OCI-LY3 (cell line): ENCODE measurements around the gene RANBP3L.

Source experiments
- H2AFZ ChIP-seq: fragments of 200-600, 300-600 bp; shearing (Covaris generic); 2 replicates; pipeline ENCODE4 v1.6.0; 2014; ENCODE audit warnings: antibody characterized with exemption, low read depth, low read length
- H3K27ac ChIP-seq: fragments of 200-600, 300-600 bp; sonication (generic); 2 replicates; pipeline ENCODE4 v1.5.1; 2014; ENCODE audit warnings: mild to moderate bottlenecking, low read length, moderate library complexity, mixed read lengths
- H3K27me3 ChIP-seq: fragments of 200-600, 300-600 bp; sonication (generic); 2 replicates; pipeline ENCODE4 v1.6.1; 2014; ENCODE audit warnings: low read depth, low read length, mixed read lengths
- H3K36me3 ChIP-seq: fragments of 200-600, 300-600 bp; sonication (generic); replicated peaks from 2 replicates; pipeline ENCODE3; 2014; ENCODE audit warnings: low read depth, low read length, mixed read lengths
- H3K4me1 ChIP-seq: fragments of 300-600, 200-600 bp; sonication (generic); 2 replicates; pipeline ENCODE4 v1.6.1; 2014; ENCODE audit warnings: low read length, mixed read lengths
- H3K4me2 ChIP-seq: fragments of 200-600, 300-600 bp; sonication (generic); 2 replicates; pipeline ENCODE4 v1.6.1; 2014; ENCODE audit warnings: low read length, mixed read lengths
- H3K4me3 ChIP-seq: fragments of 300-600, 200-600 bp; sonication (generic); 2 replicates; pipeline ENCODE4 v1.5.1; 2014; ENCODE audit warnings: antibody characterized with exemption, mild to moderate bottlenecking, low read length, moderate library complexity
- H3K79me2 ChIP-seq: fragments of 300-600, 200-600 bp; shearing (Covaris generic); 2 replicates; pipeline ENCODE4 v1.6.1; 2014; ENCODE audit warnings: mild to moderate bottlenecking, low read length, mixed read lengths
- H3K9ac ChIP-seq: fragments of 300-600, 200-600 bp; shearing (Covaris generic); 2 replicates; pipeline ENCODE4 v1.6.0; 2014; ENCODE audit warnings: mild to moderate bottlenecking, low read length, moderate library complexity
- H3K9me3 ChIP-seq: fragments of 200-600, 300-600 bp; shearing (Covaris generic); 2 replicates; pipeline ENCODE4 v1.6.1; 2014; ENCODE audit warnings: low read length, mixed read lengths; ENCODE audit not compliant: insufficient read depth
- H4K20me1 ChIP-seq: fragments of 200-600, 300-600 bp; sonication (generic); 2 replicates; pipeline ENCODE4 v1.6.1; 2016; ENCODE audit warnings: low read length, mixed read lengths; ENCODE audit not compliant: insufficient read depth
- EZH2phosphoT487 ChIP-seq: fragments of 200-600 bp; shearing (Covaris generic); IDR thresholded peaks from 2 replicates; pipeline ENCODE4 v1.6.1; 2018; ENCODE audit warnings: antibody characterized with exemption, mixed run types, low read depth
- TF ChIP-seq, protein P1 (sequence below): fragments of 200-600, 300-600 bp; sonication (generic); IDR thresholded peaks from 2 replicates; pipeline ENCODE4 v1.5.1; 2014; ENCODE audit warnings: antibody characterized with exemption, low read length, low read depth

RANBP3L gene

DNA sequence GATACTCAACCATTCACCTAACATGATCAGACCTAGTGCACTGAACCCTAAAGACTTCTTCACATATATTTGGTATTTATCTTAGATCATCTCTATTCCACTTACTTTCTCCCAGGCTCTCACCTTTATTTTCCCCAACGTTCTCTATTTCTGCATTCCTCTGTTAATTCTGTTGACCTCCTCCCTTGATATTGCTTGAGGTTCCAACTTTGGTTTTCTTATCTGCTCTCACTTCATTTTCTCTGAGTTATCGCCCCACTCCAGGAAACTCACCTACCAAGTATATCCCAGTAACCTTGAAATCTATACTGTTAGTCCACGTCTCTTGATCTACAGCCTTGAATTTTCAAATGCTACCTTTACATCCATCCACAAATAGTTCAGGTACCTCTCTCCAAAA is 69.2 kb downstream of the RANBP3L start:
- Histone ChIP-seq H3K4me1 (peaks cover 11% of the 10 kb centered on the region), H3K4me2 (no peak overlapping the region), H3K9ac (no peak overlapping the region), H3K36me3 (no peaks in the 10 kb centered on the region), H2AFZ (no peak overlapping the region), H3K27ac (no peak overlapping the region), H3K9me3 (no peaks in the 10 kb centered on the region), H3K79me2 (peaks cover 6% of the 10 kb centered on the region), H3K27me3 (no peaks in the 10 kb centered on the region), H4K20me1 (peaks cover 3% of the 10 kb centered on the region; the same call in 1 of the 2 replicates), H3K4me3 (no peak overlapping the region)
- no peak for TF ChIP-seq EZH2phosphoT487
- TF ChIP-seq, protein P1, sequence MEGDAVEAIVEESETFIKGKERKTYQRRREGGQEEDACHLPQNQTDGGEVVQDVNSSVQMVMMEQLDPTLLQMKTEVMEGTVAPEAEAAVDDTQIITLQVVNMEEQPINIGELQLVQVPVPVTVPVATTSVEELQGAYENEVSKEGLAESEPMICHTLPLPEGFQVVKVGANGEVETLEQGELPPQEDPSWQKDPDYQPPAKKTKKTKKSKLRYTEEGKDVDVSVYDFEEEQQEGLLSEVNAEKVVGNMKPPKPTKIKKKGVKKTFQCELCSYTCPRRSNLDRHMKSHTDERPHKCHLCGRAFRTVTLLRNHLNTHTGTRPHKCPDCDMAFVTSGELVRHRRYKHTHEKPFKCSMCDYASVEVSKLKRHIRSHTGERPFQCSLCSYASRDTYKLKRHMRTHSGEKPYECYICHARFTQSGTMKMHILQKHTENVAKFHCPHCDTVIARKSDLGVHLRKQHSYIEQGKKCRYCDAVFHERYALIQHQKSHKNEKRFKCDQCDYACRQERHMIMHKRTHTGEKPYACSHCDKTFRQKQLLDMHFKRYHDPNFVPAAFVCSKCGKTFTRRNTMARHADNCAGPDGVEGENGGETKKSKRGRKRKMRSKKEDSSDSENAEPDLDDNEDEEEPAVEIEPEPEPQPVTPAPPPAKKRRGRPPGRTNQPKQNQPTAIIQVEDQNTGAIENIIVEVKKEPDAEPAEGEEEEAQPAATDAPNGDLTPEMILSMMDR = no peak

DNA sequence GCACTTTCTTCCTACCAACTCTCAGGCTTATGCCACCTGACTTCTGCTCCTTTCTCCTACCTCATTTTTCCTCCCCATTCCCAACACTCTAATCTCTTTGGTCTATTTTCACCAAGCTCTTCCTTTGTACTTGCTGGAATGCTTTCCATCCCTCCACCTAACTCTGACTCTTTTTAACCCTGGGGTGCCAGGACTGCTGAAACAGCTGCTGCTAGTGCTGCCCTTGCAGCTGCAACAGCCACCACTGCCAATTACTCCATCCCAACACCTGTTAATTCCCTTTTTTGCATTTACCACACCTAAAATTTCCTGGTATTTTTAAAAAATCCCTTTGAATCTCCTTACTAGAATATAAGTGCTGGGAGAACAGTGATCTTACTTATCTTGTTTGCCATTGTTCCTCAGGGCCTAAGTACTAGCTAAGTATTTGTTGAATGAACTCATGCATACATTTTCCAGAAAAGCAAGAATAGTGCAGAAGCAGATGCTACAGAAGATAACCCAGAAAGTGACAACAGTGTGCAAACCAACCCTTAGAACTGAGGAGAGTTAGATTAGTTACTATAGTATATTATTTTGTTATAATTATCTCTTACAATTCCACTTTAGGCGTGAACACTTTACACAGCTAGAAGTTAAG is 71.4 kb downstream of the RANBP3L start:
- H3K27ac ChIP-seq = no peak overlapping the region
- no peak overlapping the region for H2AFZ ChIP-seq
- TF ChIP-seq, protein P1 = no peak
- no peak for TF ChIP-seq EZH2phosphoT487
- no peaks in the 10 kb centered on the region for H3K9me3 ChIP-seq
- H4K20me1 ChIP-seq = no peaks in the 10 kb centered on the region
- H3K9ac ChIP-seq = no peak overlapping the region
- H3K36me3 ChIP-seq = no peaks in the 10 kb centered on the region
- H3K4me1 ChIP-seq = no peaks in the 10 kb centered on the region
- no peaks in the 10 kb centered on the region for H3K79me2 ChIP-seq
- no peak overlapping the region for H3K4me3 ChIP-seq
- no peak overlapping the region for H3K4me2 ChIP-seq
- no peaks in the 10 kb centered on the region for H3K27me3 ChIP-seq

DNA sequence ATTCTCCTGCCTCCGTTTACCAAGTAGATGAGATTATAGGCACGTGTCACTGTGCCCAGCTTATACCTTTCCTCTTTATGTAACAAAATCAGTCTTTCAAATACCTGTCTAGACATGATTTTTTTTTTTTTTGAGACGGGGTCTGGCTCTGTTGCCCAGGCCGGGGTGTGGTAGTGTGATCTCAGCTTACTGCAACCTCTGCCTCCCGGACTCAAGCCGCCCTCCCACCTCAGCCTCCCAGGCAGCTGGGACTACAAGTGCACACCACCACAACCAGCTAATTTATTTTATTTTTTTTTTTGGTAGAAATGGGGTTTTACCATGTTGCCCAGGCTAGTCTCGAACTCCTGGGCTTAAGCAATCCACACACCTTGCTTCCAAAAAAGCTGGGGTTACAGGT is 73.2 kb downstream of the RANBP3L start:
- Histone ChIP-seq H3K4me2 (no peak overlapping the region), H3K4me3 (no peak overlapping the region), H4K20me1 (no peaks in the 10 kb centered on the region), H3K27ac (no peak overlapping the region), H3K4me1 (peaks cover 7% of the 10 kb centered on the region), H3K79me2 (no peaks in the 10 kb centered on the region), H3K9me3 (no peaks in the 10 kb centered on the region), H3K36me3 (no peaks in the 10 kb centered on the region), H2AFZ (no peak overlapping the region), H3K27me3 (no peaks in the 10 kb centered on the region), H3K9ac (no peak overlapping the region)
- TF ChIP-seq EZH2phosphoT487 = no peak
- TF ChIP-seq, protein P1 = no peak

DNA sequence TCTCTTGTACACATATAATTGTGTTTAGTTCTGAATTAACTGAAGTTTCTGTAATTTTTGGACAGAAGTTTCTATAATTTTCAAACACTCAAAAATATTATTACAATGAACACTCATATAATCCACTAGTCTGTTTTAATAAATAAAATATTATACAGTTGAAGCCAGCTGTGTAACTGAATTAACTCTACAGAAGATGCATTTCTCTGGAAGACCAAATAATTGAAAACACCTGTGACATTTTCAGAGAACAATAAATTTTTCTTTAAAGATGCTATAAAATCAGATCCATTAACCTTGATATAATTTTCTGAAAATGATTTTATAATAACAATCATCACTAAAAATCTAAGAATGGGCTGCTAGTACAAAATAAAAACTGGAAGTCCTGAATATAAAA is 74.7 kb downstream of the RANBP3L start:
- Histone ChIP-seq H2AFZ (no peak overlapping the region), H3K79me2 (no peaks in the 10 kb centered on the region), H3K4me1 (peaks cover 9% of the 10 kb centered on the region), H3K36me3 (no peaks in the 10 kb centered on the region), H3K9me3 (no peaks in the 10 kb centered on the region), H3K27ac (no peak overlapping the region), H3K9ac (no peak overlapping the region), H4K20me1 (no peaks in the 10 kb centered on the region), H3K27me3 (no peaks in the 10 kb centered on the region), H3K4me3 (no peak overlapping the region), H3K4me2 (no peak overlapping the region)
- no peak for TF ChIP-seq EZH2phosphoT487
- TF ChIP-seq, protein P1 = no peak
